Measurements from ENCODE around the gene TACR1.
A peak's percentile ranks its signal among the peaks of the same experiment; 100 is the strongest.
"Not testable (repeated sequence)": the region's sequence is repeated elsewhere in the genome, so short reads cannot be mapped to it uniquely, and the experiment has no call there.

Gene TACR1, protein sequence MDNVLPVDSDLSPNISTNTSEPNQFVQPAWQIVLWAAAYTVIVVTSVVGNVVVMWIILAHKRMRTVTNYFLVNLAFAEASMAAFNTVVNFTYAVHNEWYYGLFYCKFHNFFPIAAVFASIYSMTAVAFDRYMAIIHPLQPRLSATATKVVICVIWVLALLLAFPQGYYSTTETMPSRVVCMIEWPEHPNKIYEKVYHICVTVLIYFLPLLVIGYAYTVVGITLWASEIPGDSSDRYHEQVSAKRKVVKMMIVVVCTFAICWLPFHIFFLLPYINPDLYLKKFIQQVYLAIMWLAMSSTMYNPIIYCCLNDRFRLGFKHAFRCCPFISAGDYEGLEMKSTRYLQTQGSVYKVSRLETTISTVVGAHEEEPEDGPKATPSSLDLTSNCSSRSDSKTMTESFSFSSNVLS

DNA sequence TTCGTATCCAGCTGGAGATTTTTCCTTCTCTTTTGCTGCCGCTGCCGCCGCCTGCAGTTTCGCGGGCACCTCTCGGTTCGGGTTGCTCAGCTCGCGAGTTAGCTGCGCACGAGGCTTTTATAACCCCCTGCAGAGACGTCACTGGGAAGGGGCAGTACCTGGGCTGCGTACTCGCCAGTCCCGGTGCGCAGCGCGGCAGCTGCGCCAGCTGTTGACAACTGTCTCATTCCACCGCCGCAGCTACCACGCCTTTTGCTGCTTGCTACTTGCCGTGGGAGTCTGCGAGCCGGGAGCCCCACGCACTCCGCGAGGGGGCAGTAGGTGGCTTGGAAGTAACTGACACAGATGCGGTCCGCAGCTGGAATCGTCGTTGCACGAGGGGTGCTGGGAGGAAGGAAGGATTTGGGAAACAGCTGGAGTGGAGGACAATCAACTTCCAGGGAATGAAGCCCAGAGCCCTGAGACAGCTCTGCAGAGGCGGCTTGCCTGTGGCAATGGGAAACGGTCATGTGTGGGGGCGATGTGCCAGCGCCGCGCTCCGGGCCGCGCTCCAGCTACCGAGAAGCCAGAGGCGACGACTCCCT is at the start of gene TACR1:
Gene TACR1, minus strand, starts transcription at position 93 of the 584 bp plus-strand sequence. CDS start 586 bp downstream, outside the sequence.
- DNase-seq: peak; percentile 64

- DNase-seq: not testable (repeated sequence)
Observed at GRCh38 chr2:75248581-75248980, 49.3 kb upstream of the TACR1 start.

GRCh38 chr2:75246441-75247167 is 47.3 kb upstream of the TACR1 start:
- DNase-seq: no peak

GRCh38 chr2:75243219-75243618 is 43.9 kb upstream of the TACR1 start:
- no peak for DNase-seq

- no peak for DNase-seq
Observed at GRCh38 chr2:75241696-75242095, 42.4 kb upstream of the TACR1 start.

DNA sequence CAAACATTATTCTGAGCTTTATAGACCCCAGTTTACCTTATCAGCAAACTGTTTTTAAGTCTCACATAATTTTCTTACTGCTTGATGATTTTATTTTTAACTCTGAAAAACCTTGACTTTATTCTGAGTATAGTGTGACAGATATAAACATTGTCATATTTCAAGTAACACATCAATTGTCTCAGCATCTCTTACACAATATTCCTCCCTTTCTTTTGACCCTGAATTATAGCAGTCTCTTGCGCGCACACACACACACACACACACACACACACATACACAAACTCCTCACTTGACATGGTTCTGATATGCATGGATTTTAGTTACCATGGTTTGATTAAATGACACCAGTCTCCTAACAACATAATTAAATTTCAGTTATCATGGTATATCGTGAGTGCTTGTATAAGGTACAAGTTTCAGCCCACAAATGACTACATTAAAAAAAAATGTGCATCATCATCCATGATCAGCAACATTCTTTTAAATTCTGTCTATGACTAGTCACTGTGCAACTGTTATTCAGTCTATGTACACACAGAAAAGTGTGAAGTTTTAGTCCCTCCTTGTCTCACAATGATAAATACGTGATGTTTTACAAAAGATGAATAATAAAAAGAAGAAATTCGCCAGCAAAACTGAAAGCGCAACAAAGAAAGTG is 39.5 kb upstream of the TACR1 start:
- DNase-seq: no peak

GRCh38 chr2:75237296-75237695 is 38.0 kb upstream of the TACR1 start:
- no peak for DNase-seq

DNA sequence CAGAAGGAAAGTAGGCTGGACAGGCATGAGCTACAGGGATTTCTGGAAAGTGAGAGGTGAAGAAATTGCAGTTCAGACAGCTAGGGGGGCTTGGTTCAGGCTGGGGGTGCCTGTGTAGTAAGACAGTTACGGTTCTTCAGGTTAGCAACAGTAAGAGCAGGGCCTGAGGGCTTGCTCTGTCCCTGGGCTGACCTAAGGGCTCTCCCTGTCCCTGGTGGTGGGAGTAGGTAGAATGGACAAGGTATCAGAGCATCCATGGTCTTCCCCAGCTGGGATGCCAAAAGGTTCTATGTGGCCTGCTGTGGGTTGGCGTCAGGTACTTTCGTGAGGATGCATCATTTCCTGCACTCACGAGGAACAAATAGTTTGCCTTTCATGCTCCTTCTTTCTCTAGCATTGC is 34.6 kb upstream of the TACR1 start:
- DNase-seq: no peak

- no peak for DNase-seq
Observed at GRCh38 chr2:75226617-75227016, 27.3 kb upstream of the TACR1 start.

DNA sequence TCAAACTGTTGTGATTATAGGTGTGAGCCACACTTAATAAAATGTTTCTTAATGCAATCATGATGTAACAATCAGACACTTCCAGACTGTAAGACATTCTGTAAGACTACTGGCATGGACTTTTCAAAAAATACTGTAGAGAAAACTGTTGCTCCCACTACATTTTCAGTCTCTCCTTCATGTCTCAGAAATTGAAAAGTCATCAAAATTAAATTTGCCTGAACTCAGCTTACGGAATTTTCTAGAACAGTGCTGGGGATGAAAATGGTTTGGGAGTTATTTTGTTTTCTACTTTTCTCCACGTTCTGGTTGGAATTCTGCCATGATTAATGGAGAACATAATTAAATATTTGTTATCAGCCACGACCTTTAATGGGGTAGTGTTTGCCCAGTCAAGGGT is 26.8 kb upstream of the TACR1 start:
- DNase-seq: no peak

- DNase-seq: no peak
Observed at GRCh38 chr2:75224636-75225094, 25.3 kb upstream of the TACR1 start.

GRCh38 chr2:75222527-75222926 is 23.2 kb upstream of the TACR1 start:
- no peak for DNase-seq

GRCh38 chr2:75221862-75222261 is 22.5 kb upstream of the TACR1 start:
- no peak for DNase-seq

- not testable (repeated sequence) for DNase-seq
Observed at GRCh38 chr2:75219213-75219612, 19.9 kb upstream of the TACR1 start.

DNA sequence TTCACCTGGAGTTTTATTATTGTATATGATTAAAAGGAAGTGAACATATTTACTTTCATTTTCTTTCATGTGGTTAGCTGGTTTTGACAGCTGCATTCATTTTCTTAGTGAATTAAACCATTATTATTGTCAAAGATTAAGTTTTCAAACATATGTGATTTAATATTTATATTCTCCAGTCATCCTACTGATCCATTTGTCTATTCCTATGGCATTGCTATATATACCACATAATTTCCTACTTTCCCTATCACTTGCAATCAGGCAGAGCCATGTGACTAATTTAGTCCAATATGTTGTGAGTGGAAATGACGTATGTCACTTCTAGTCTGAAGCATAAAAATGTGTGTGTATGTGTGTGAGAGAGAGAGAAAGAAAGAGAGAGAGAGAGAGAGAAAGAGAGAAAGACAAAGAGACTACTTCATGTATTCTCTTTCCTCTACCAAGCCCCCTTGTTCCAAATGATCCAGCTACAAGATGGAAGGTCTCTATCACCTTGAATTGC is 12.0 kb upstream of the TACR1 start:
- no peak for DNase-seq

DNA sequence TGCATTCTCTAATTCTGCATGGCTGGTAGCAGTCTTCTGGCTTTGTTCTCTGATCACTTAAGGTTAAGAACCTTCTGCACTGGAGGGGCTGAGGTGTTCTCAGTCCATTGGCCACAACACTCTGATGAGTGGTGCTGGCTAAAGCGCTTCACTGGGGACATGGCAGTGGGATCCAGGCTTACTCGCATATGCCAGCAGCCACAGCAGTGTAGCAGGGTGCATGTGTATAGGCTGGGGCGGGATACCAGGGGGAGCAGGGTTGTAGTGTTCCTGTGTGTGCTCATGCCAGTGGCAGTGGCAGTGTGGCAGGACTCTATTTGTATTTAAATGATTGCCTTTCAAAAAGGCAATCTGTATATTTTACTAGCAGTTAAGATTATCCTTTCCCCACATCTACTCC is 11.1 kb upstream of the TACR1 start:
- DNase-seq: no peak

DNA sequence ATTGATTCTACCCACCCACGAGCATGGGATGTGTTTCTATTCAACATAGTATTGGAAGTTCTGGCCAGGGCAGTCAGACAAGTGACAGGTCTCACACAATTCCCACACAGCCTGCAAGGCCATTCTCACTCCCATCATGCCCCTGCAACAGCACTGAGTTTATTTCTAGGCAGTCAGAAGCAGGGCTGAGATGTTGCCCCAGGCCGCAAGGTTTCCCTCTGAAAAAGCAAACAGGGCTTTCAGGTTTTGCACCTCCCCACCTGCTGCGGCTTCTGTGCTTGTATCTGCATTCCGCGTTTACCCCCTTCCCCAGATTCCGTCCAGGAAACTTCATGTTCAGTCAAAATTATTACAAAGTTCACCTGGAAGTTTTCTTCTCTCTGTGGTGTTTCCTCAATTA is 9.4 kb upstream of the TACR1 start:
- no peak for DNase-seq

DNA sequence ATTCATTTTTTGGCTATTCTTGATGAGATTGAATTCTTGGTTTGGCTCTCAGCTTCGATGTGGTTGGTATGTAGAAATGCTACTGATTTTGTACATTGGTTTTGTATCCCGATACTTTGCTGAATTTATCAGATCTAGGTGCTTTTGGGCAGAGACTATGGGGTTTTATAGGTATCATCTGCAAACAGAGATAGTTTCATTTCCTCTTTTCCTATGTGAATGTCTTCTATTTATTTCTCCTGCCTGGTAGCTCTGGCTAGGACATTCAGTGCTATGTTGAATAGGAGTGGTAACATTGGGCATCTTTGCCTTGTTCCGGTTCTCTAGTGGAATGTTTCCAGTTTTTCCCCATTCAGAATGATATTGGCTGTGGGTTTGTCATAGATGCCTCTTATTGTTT is 5.5 kb upstream of the TACR1 start:
- DNase-seq: no peak

GRCh38 chr2:75202359-75202758 is 3.0 kb upstream of the TACR1 start:
- no peak for DNase-seq

- DNase-seq: no peak
Observed at GRCh38 chr2:75200140-75201096, 1.1 kb upstream of the TACR1 start.

GRCh38 chr2:75195076-75195691 is 4.1 kb downstream of the TACR1 start:
- no peak for DNase-seq

Data from activated CD8-positive, alpha-beta memory T cell treated with anti-CD3 and anti-CD28 coated beads for 24 hours (primary cell).